Activated naive CD4-positive, alpha-beta T cell treated with anti-CD3 and anti-CD28 coated beads for 36 hours (primary cell): Measurements from ENCODE around the gene RASGEF1C. TPM values are rescaled to one million over a fixed set of nuclear protein-coding genes. Genes with fewer than 3 reads are reported as not detected.

Source experiments
- CTCF ChIA-PET: fragments of 350-600 bp; sonication (Branson Sonifier 250); formaldehyde crosslinking; loops from one replicate; lab custom pipeline; 2021; ENCODE audit warnings: antibody characterized with exemption; lab: Charles Lee
- DNase-seq: peaks from one replicate; pipeline ENCODE4 v3.0.0-alpha.2; 2020
- H3K27ac Mint-ChIP-seq: one replicate; pipeline ENCODE4 v1.8.0; 2021; ENCODE audit warnings: mild to moderate bottlenecking, mixed read lengths
- H3K27me3 Mint-ChIP-seq: one replicate; pipeline ENCODE4 v1.8.0; 2021; ENCODE audit warnings: low read depth, mixed read lengths
- H3K36me3 Mint-ChIP-seq: one replicate; pipeline ENCODE4 v1.8.0; 2021; ENCODE audit warnings: low read depth, mixed read lengths
- H3K4me1 Mint-ChIP-seq: one replicate; pipeline ENCODE4 v1.8.0; 2021; ENCODE audit warnings: low read depth, mixed read lengths
- H3K4me3 Mint-ChIP-seq: one replicate; pipeline ENCODE4 v1.8.0; 2021; ENCODE audit warnings: mild to moderate bottlenecking, moderate library complexity, mixed read lengths
- H3K9me3 Mint-ChIP-seq: one replicate; pipeline ENCODE4 v1.8.0; 2021; ENCODE audit warnings: mixed read lengths
- intact Hi-C: fragments of 100-400 bp; cut with micrococcal nuclease; formaldehyde crosslinking; loops from one replicate; pipeline ENCODE4 v1.15.1; 2023
- total RNA-seq, 2 experiments: library from RNA; stranded (reverse); gene quantifications; one replicate each; pipeline ENCODE4 v1.2.3, GENCODE V29; 2021

The RASGEF1C gene
- total RNA-seq, 2 experiments from 2014 or later = not detected

GRCh38 chr5:180101451-180102105 lies 107.4 kb downstream of the RASGEF1C start:
- Mint-ChIP-seq H3K27ac (no peak overlapping the region), H3K4me1 (no peaks in the 10 kb centered on the region), H3K4me3 (no peak overlapping the region), H3K27me3 (peaks cover 7% of the 10 kb centered on the region), H3K9me3 (peaks cover 4% of the 10 kb centered on the region), H3K36me3 (peaks cover 2% of the 10 kb centered on the region)
- no peak for DNase-seq
- intact Hi-C loops = no loop called here
- CTCF ChIA-PET = no interaction called here

GRCh38 chr5:180100621-180101450 lies 108.2 kb downstream of the RASGEF1C start:
- CTCF ChIA-PET = no interaction called here
- intact Hi-C loops = no loop called here
- Mint-ChIP-seq H3K36me3 (no peaks in the 10 kb centered on the region), H3K4me3 (no peak overlapping the region), H3K4me1 (no peaks in the 10 kb centered on the region), H3K27me3 (peaks cover 7% of the 10 kb centered on the region), H3K27ac (no peak overlapping the region), H3K9me3 (no peaks in the 10 kb centered on the region)
- no peak for DNase-seq

- no peaks in the 10 kb centered on the region for H3K4me1 Mint-ChIP-seq
- no peak for DNase-seq
- peaks cover 8% of the 10 kb centered on the region for H3K27me3 Mint-ChIP-seq
- H3K9me3 Mint-ChIP-seq = no peaks in the 10 kb centered on the region
- H3K27ac Mint-ChIP-seq = no peak overlapping the region
- CTCF ChIA-PET = interaction anchor here (0.6 kb wide), 1 partner anchor 377 kb away, joined by 3 read pairs; no protein-coding TSS in a partner anchor
- H3K36me3 Mint-ChIP-seq = no peaks in the 10 kb centered on the region
- H3K4me3 Mint-ChIP-seq = no peak overlapping the region
- intact Hi-C loops = no loop called here
Observed at GRCh38 chr5:180099733-180100611, 109.0 kb downstream of the RASGEF1C start.

GRCh38 chr5:180098991-180099732 lies 109.8 kb downstream of the RASGEF1C start:
- intact Hi-C loops = no loop called here
- Mint-ChIP-seq H3K4me1 (no peaks in the 10 kb centered on the region), H3K27me3 (peaks cover 7% of the 10 kb centered on the region), H3K36me3 (no peaks in the 10 kb centered on the region), H3K4me3 (no peak overlapping the region), H3K9me3 (no peaks in the 10 kb centered on the region), H3K27ac (no peak overlapping the region)
- CTCF ChIA-PET = no interaction called here
- DNase-seq = no peak

- H3K36me3 Mint-ChIP-seq = no peaks in the 10 kb centered on the region
- no peak for DNase-seq
- CTCF ChIA-PET = no interaction called here
- H3K27me3 Mint-ChIP-seq = peaks cover 6% of the 10 kb centered on the region
- no peak overlapping the region for H3K27ac Mint-ChIP-seq
- intact Hi-C loops = no loop called here
- H3K9me3 Mint-ChIP-seq = no peaks in the 10 kb centered on the region
- no peak overlapping the region for H3K4me3 Mint-ChIP-seq
- H3K4me1 Mint-ChIP-seq = no peaks in the 10 kb centered on the region
Observed at GRCh38 chr5:180098526-180098925, 110.5 kb downstream of the RASGEF1C start.

GRCh38 chr5:180097926-180098325 lies 111.1 kb downstream of the RASGEF1C start:
- H3K9me3 Mint-ChIP-seq = no peaks in the 10 kb centered on the region
- no peak overlapping the region for H3K27ac Mint-ChIP-seq
- H3K4me3 Mint-ChIP-seq = no peak overlapping the region
- DNase-seq = no peak
- CTCF ChIA-PET = no interaction called here
- no peaks in the 10 kb centered on the region for H3K4me1 Mint-ChIP-seq
- no peaks in the 10 kb centered on the region for H3K36me3 Mint-ChIP-seq
- peaks cover 4% of the 10 kb centered on the region for H3K27me3 Mint-ChIP-seq
- intact Hi-C loops = no loop called here

GRCh38 chr5:180097163-180097894 lies 111.7 kb downstream of the RASGEF1C start:
- Mint-ChIP-seq H3K36me3 (no peaks in the 10 kb centered on the region), H3K27me3 (peaks cover 4% of the 10 kb centered on the region), H3K27ac (no peak overlapping the region), H3K4me3 (no peak overlapping the region), H3K4me1 (no peaks in the 10 kb centered on the region), H3K9me3 (no peaks in the 10 kb centered on the region)
- no peak for DNase-seq
- intact Hi-C loops = no loop called here
- CTCF ChIA-PET = no interaction called here

- H3K36me3 Mint-ChIP-seq = no peaks in the 10 kb centered on the region
- CTCF ChIA-PET = no interaction called here
- no peak overlapping the region for H3K4me3 Mint-ChIP-seq
- no peak overlapping the region for H3K27ac Mint-ChIP-seq
- H3K4me1 Mint-ChIP-seq = no peaks in the 10 kb centered on the region
- peaks cover 4% of the 10 kb centered on the region for H3K27me3 Mint-ChIP-seq
- DNase-seq = no peak
- intact Hi-C loops = no loop called here
- no peaks in the 10 kb centered on the region for H3K9me3 Mint-ChIP-seq
Observed at GRCh38 chr5:180096616-180097015, 112.4 kb downstream of the RASGEF1C start.

GRCh38 chr5:180095545-180095944 lies 113.5 kb downstream of the RASGEF1C start:
- Mint-ChIP-seq H3K9me3 (no peaks in the 10 kb centered on the region), H3K4me3 (no peak overlapping the region), H3K27ac (no peak overlapping the region), H3K27me3 (peaks cover 4% of the 10 kb centered on the region), H3K36me3 (no peaks in the 10 kb centered on the region), H3K4me1 (peaks cover 3% of the 10 kb centered on the region)
- intact Hi-C loops = no loop called here
- CTCF ChIA-PET = interaction anchor here (0.6 kb wide), 1 partner anchor 42 kb away, joined by 7 read pairs; no protein-coding TSS in a partner anchor
- no peak for DNase-seq

GRCh38 chr5:180093651-180094382 lies 115.2 kb downstream of the RASGEF1C start:
- no peak overlapping the region for H3K27ac Mint-ChIP-seq
- DNase-seq = no peak
- H3K9me3 Mint-ChIP-seq = no peaks in the 10 kb centered on the region
- H3K27me3 Mint-ChIP-seq = peaks cover 4% of the 10 kb centered on the region
- peaks cover 7% of the 10 kb centered on the region for H3K4me1 Mint-ChIP-seq
- H3K4me3 Mint-ChIP-seq = no peak overlapping the region
- CTCF ChIA-PET = no interaction called here
- intact Hi-C loops = loop anchor here (5.0 kb wide), 1 partner anchor 87 kb away; no protein-coding TSS in a partner anchor
- no peaks in the 10 kb centered on the region for H3K36me3 Mint-ChIP-seq

- Mint-ChIP-seq H3K27ac (no peak overlapping the region), H3K4me3 (no peak overlapping the region), H3K36me3 (no peaks in the 10 kb centered on the region), H3K27me3 (peaks cover 4% of the 10 kb centered on the region), H3K9me3 (no peaks in the 10 kb centered on the region), H3K4me1 (peaks cover 7% of the 10 kb centered on the region)
- no peak for DNase-seq
- CTCF ChIA-PET = interaction anchor here (0.7 to 2.2 kb wide), 2 partner anchors 291 to 340 kb away, joined by 3 to 8 read pairs; no protein-coding TSS in a partner anchor
- intact Hi-C loops = loop anchor here (5.0 kb wide), 1 partner anchor 86 kb away; no protein-coding TSS in a partner anchor
Observed at GRCh38 chr5:180093241-180093640, 115.8 kb downstream of the RASGEF1C start.
